Gastroesophageal sphincter (tissue), 3 donors: ENCODE measurements around the gene ATE1.

Experiments
- CTCF ChIP-seq, 4 experiments: fragments of 200-600 bp in 2 of 4; fragments of 450-650 bp in 2 of 4; sonication (generic) in 1 of 4; IDR thresholded peaks; one replicate each; pipeline ENCODE4 v1.5.1; 2017 to 2019; ENCODE audit warnings: antibody characterized with exemption in 4 of 4, mild to moderate bottlenecking in 2 of 4, moderate library complexity in 2 of 4
- POLR2A ChIP-seq, 2 donors: fragments of 450-650 bp; IDR thresholded peaks; one replicate each; pipeline ENCODE4 v1.6.1; 2017; ENCODE audit warnings: antibody characterized with exemption in 2 of 2, mild to moderate bottlenecking in 2 of 2, moderate library complexity in 1 of 2

- TF ChIP-seq CTCF (IDR thresholded peaks at IDR 0.05) (no peak), POLR2A (IDR thresholded peaks at IDR 0.05) (no peak)
Observed at GRCh38 chr10:121886181-121886580, 41.6 kb downstream of the ATE1 start.
